HG02852 (cell line): Measurements from ENCODE around the gene CYSTM1.

Experiments used
- ATAC-seq: cut with Tn5 transposase; IDR thresholded peaks from one replicate; pipeline ENCODE4 v1.9.1; 2021; ENCODE audit warnings: mild to moderate bottlenecking, moderate library complexity; ENCODE audit not compliant: unreplicated experiment

CYSTM1 gene

GRCh38 chr5:140287801-140288521 is 113.0 kb downstream of the CYSTM1 start:
- ATAC-seq = no peak

GRCh38 chr5:140292212-140293036 is 117.4 kb downstream of the CYSTM1 start:
- no peak for ATAC-seq
